Ovary (tissue), 3 donors: Measurements from ENCODE around the gene RILPL1.
"Not testable (repeated sequence)": the region's sequence is repeated elsewhere in the genome, so short reads cannot be mapped to it uniquely, and the experiment has no call there.

ENCODE experiments used
- POLR2A ChIP-seq: fragments of 450-650 bp; IDR thresholded peaks from one replicate; pipeline ENCODE4 v1.6.1; 2017; ENCODE audit warnings: antibody characterized with exemption, mild to moderate bottlenecking, moderate library complexity
- TF ChIP-seq, protein P1 (sequence below), 3 donors: fragments of 450-650 bp in 2 of 3; fragments of 200-600 bp in 1 of 3; IDR thresholded peaks; one replicate each; pipeline versions ENCODE4 v1.5.1 to v1.8.0; 2016 to 2022; ENCODE audit warnings: antibody characterized with exemption in 3 of 3, mild to moderate bottlenecking in 1 of 3
- donor health status: DM: no; HTN: no; CAD: no.

DNA sequence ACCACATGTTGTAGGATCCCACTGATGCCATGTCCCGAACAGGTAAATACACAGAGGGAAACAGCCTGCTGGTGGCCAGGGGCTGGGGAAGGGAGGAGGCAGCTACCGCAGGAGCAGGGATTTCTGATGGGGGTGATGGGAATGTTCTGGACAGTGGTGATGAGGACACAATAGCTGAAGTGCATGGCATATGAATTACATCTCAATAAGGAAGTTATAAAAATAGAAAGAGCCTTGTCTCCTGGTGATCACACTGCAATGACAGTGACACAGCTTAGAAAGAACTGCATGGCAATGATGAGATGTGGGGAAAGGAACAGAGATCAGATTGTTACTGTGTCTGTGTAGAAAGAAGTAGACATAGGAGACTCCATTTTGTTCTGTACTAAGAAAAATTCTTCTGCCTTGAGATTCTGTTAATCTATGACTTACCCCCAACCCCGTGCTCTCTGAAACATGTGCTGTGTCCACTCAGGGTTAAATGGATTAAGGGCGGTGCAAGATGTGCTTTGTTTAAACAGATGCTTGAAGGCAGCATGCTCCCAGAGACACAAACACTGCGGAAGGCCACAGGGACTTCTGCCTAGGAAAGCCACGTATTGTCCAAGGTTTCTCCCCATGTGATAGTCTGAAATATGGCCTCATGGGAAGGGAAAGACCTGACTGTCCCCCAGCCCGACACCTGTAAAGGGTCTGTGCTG is 41.0 kb downstream of the RILPL1 start:
- TF ChIP-seq, protein P1, sequence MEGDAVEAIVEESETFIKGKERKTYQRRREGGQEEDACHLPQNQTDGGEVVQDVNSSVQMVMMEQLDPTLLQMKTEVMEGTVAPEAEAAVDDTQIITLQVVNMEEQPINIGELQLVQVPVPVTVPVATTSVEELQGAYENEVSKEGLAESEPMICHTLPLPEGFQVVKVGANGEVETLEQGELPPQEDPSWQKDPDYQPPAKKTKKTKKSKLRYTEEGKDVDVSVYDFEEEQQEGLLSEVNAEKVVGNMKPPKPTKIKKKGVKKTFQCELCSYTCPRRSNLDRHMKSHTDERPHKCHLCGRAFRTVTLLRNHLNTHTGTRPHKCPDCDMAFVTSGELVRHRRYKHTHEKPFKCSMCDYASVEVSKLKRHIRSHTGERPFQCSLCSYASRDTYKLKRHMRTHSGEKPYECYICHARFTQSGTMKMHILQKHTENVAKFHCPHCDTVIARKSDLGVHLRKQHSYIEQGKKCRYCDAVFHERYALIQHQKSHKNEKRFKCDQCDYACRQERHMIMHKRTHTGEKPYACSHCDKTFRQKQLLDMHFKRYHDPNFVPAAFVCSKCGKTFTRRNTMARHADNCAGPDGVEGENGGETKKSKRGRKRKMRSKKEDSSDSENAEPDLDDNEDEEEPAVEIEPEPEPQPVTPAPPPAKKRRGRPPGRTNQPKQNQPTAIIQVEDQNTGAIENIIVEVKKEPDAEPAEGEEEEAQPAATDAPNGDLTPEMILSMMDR (IDR thresholded peaks at IDR 0.05): not testable (repeated sequence)
- TF ChIP-seq POLR2A: not testable (repeated sequence)
